CD4-positive, alpha-beta memory T cell (primary cell): ENCODE measurements around the gene TPGS2. TPM values are rescaled to one million over a fixed set of nuclear protein-coding genes. Genes with fewer than 3 reads are reported as not detected.

ENCODE experiments used
- CTCF ChIA-PET: fragments of 350-600 bp; sonication (Branson Sonifier 250); formaldehyde crosslinking; loops from one replicate; lab custom pipeline; 2021; ENCODE audit warnings: inconsistent platforms; ENCODE audit not compliant: partially characterized antibody; lab: Charles Lee
- POLR2A ChIA-PET: fragments of 350-600 bp; sonication (Branson Sonifier 250); formaldehyde crosslinking; loops from one replicate; lab custom pipeline; 2021; ENCODE audit not compliant: partially characterized antibody; lab: Charles Lee
- DNase-seq, 5 donors: peaks; one replicate each; pipeline versions ENCODE4 v3.0.0 to v3.0.0-alpha.2; 2020 to 2022; ENCODE audit warnings: mixed read lengths in 1 of 5
- H3K27ac ChIP-seq: one replicate; pipeline ENCODE4 v1.7.0; 2013; ENCODE audit warnings: low read depth, low read length
- H3K27me3 ChIP-seq: 2 replicates; pipeline ENCODE4 v1.7.0; 2013; ENCODE audit warnings: mild to moderate bottlenecking, low read length, moderate library complexity; ENCODE audit not compliant: insufficient read depth
- H3K36me3 ChIP-seq: 2 replicates; pipeline ENCODE4 v1.7.0; 2013; ENCODE audit warnings: mild to moderate bottlenecking, low read length, moderate library complexity; ENCODE audit not compliant: insufficient read depth
- H3K4me1 ChIP-seq: 2 replicates; pipeline ENCODE4 v1.7.0; 2013; ENCODE audit warnings: mild to moderate bottlenecking, low read length, moderate library complexity; ENCODE audit not compliant: insufficient read depth
- H3K4me3 ChIP-seq, 2 donors: one replicate each; pipeline ENCODE4 v1.7.0; 2013; ENCODE audit warnings: low read length in 2 of 2, mild to moderate bottlenecking in 1 of 2
- H3K9me3 ChIP-seq, 2 donors: one replicate each; pipeline ENCODE4 v1.7.0; 2013; ENCODE audit warnings: low read length in 2 of 2, control low read depth in 1 of 2; ENCODE audit not compliant: control insufficient read depth in 1 of 2
- H3K27ac Mint-ChIP-seq, 7 donors: one replicate each; pipeline ENCODE4 v1.8.0; 2020 to 2021; ENCODE audit warnings: mixed read lengths in 7 of 7, mild to moderate bottlenecking in 6 of 7, inconsistent platforms in 3 of 7, moderate library complexity in 3 of 7
- H3K27me3 Mint-ChIP-seq, 2 donors: one replicate each; pipeline ENCODE4 v1.8.0; 2020 to 2021; ENCODE audit warnings: mixed read lengths in 2 of 2
- H3K36me3 Mint-ChIP-seq, 2 donors: one replicate each; pipeline ENCODE4 v1.8.0; 2020 to 2021; ENCODE audit warnings: mixed read lengths in 2 of 2, inconsistent platforms in 1 of 2, mild to moderate bottlenecking in 1 of 2
- H3K4me1 Mint-ChIP-seq, 4 donors: one replicate each; pipeline ENCODE4 v1.8.0; 2020 to 2021; ENCODE audit warnings: mixed read lengths in 4 of 4, mild to moderate bottlenecking in 1 of 4
- H3K4me3 Mint-ChIP-seq, 8 donors: one replicate each; pipeline ENCODE4 v1.8.0; 2020 to 2021; ENCODE audit warnings: mixed read lengths in 8 of 8, mild to moderate bottlenecking in 7 of 8, moderate library complexity in 6 of 8, inconsistent platforms in 3 of 8
- H3K9me3 Mint-ChIP-seq, 8 donors: one replicate each; pipeline ENCODE4 v1.8.0; 2020 to 2021; ENCODE audit warnings: mixed read lengths in 8 of 8, mild to moderate bottlenecking in 5 of 8, inconsistent platforms in 3 of 8, moderate library complexity in 1 of 8
- intact Hi-C: fragments of 100-400 bp; cut with micrococcal nuclease; formaldehyde crosslinking; loops from one replicate; pipeline ENCODE4 v1.15.1; 2023
- polyA plus RNA-seq, 2 donors: library from polyadenylated mRNA; unstranded; fragments of 300-500 nt; fragmentation: Illumina TruSeq; gene quantifications; one replicate each; pipeline ENCODE4 v1.2.3, GENCODE V29; 2021
- total RNA-seq, 2 experiments: library from RNA; stranded (reverse); gene quantifications; one replicate each; pipeline ENCODE4 v1.2.3, GENCODE V29; 2021

TPGS2 gene
- total and polyA plus RNA-seq, 4 experiments from 2014 or later = 51.6 to 75.3 (median 62.1) TPM

GRCh38 chr18:36761186-36761698, 67.6 kb downstream of the TPGS2 start:
- Histone ChIP-seq H3K4me1 (no peaks in the 10 kb centered on the region), H3K36me3 (no peaks in the 10 kb centered on the region), H3K4me3 (no peak overlapping the region), H3K9me3 (no peaks in the 10 kb centered on the region), H3K27ac (no peak overlapping the region), H3K27me3 (no peaks in the 10 kb centered on the region)
- CTCF ChIA-PET = no interaction called here
- Mint-ChIP-seq H3K9me3 (peaks cover 0 to 2% (median 0%) of the 10 kb centered on the region in 8 donors), H3K27me3 (peaks cover 2 to 11% of the 10 kb centered on the region in 2 donors), H3K36me3 (no peaks in the 10 kb centered on the region), H3K27ac (no peak overlapping the region), H3K4me3 (peak overlapping the region in 1 of 8 donors; percentile 4), H3K4me1 (no peaks in the 10 kb centered on the region)
- no peak for DNase-seq
- POLR2A ChIA-PET = no interaction called here
- intact Hi-C loops = no loop called here

- Mint-ChIP-seq H3K4me3 (no peak overlapping the region), H3K27ac (no peak overlapping the region), H3K27me3 (peaks cover 4 to 12% of the 10 kb centered on the region in 2 donors), H3K4me1 (no peaks in the 10 kb centered on the region), H3K36me3 (no peaks in the 10 kb centered on the region), H3K9me3 (peaks cover 0 to 2% (median 0%) of the 10 kb centered on the region in 8 donors)
- no peaks in the 10 kb centered on the region for H3K9me3 ChIP-seq
- H3K27ac ChIP-seq = no peak overlapping the region
- no peaks in the 10 kb centered on the region for H3K27me3 ChIP-seq
- CTCF ChIA-PET = no interaction called here
- no peak for DNase-seq
- H3K4me1 ChIP-seq = no peaks in the 10 kb centered on the region
- H3K36me3 ChIP-seq = no peaks in the 10 kb centered on the region
- H3K4me3 ChIP-seq = no peak overlapping the region
- intact Hi-C loops = no loop called here
- POLR2A ChIA-PET = no interaction called here
Measured at GRCh38 chr18:36760598-36760997, 68.2 kb downstream of the TPGS2 start.

GRCh38 chr18:36759167-36759776, 69.5 kb downstream of the TPGS2 start:
- no peak for DNase-seq
- Mint-ChIP-seq H3K36me3 (no peaks in the 10 kb centered on the region), H3K27me3 (peaks cover 4 to 15% of the 10 kb centered on the region in 2 donors), H3K4me3 (no peak overlapping the region), H3K27ac (no peak overlapping the region), H3K4me1 (no peaks in the 10 kb centered on the region), H3K9me3 (peaks cover 0 to 2% (median 0%) of the 10 kb centered on the region in 8 donors)
- Histone ChIP-seq H3K27me3 (no peaks in the 10 kb centered on the region), H3K36me3 (no peaks in the 10 kb centered on the region), H3K27ac (no peak overlapping the region), H3K4me3 (no peak overlapping the region), H3K9me3 (no peaks in the 10 kb centered on the region), H3K4me1 (no peaks in the 10 kb centered on the region)
- ChIA-PET POLR2A (no interaction called here), CTCF (no interaction called here)
- intact Hi-C loops = no loop called here

- intact Hi-C loops = no loop called here
- no peak for DNase-seq
- H3K4me1 Mint-ChIP-seq = no peaks in the 10 kb centered on the region
- Histone ChIP-seq H3K27me3 (no peaks in the 10 kb centered on the region), H3K27ac (no peak overlapping the region), H3K4me3 (no peak overlapping the region), H3K9me3 (no peaks in the 10 kb centered on the region), H3K36me3 (no peaks in the 10 kb centered on the region), H3K4me1 (no peaks in the 10 kb centered on the region)
- POLR2A ChIA-PET = no interaction called here
- H3K27ac Mint-ChIP-seq = no peak overlapping the region
- peaks cover 0 to 2% (median 0%) of the 10 kb centered on the region in 8 donors for H3K9me3 Mint-ChIP-seq
- H3K4me3 Mint-ChIP-seq = no peak overlapping the region
- no peaks in the 10 kb centered on the region for H3K36me3 Mint-ChIP-seq
- peaks cover 4 to 15% of the 10 kb centered on the region in 2 donors for H3K27me3 Mint-ChIP-seq
- CTCF ChIA-PET = no interaction called here
Measured at GRCh38 chr18:36758623-36759022, 70.2 kb downstream of the TPGS2 start.

- peaks cover 0 to 2% (median 0%) of the 10 kb centered on the region in 8 donors for H3K9me3 Mint-ChIP-seq
- no peak overlapping the region for H3K27ac ChIP-seq
- no peak for DNase-seq
- no peaks in the 10 kb centered on the region for H3K27me3 ChIP-seq
- no peaks in the 10 kb centered on the region for H3K36me3 ChIP-seq
- H3K27me3 Mint-ChIP-seq = peaks cover 4 to 15% of the 10 kb centered on the region in 2 donors
- H3K36me3 Mint-ChIP-seq = no peaks in the 10 kb centered on the region
- no peak overlapping the region for H3K27ac Mint-ChIP-seq
- H3K4me1 Mint-ChIP-seq = no peaks in the 10 kb centered on the region
- no peaks in the 10 kb centered on the region for H3K9me3 ChIP-seq
- intact Hi-C loops = no loop called here
- H3K4me3 ChIP-seq = no peak overlapping the region
- ChIA-PET POLR2A (no interaction called here), CTCF (no interaction called here)
- no peak overlapping the region for H3K4me3 Mint-ChIP-seq
- H3K4me1 ChIP-seq = no peaks in the 10 kb centered on the region
Measured at GRCh38 chr18:36757991-36758390, 70.8 kb downstream of the TPGS2 start.

GRCh38 chr18:36757081-36757480, 71.7 kb downstream of the TPGS2 start:
- H3K27ac ChIP-seq = no peak overlapping the region
- H3K36me3 Mint-ChIP-seq = no peaks in the 10 kb centered on the region
- no peaks in the 10 kb centered on the region for H3K9me3 ChIP-seq
- H3K4me3 ChIP-seq = no peak overlapping the region
- H3K27ac Mint-ChIP-seq = no peak overlapping the region
- intact Hi-C loops = no loop called here
- no peaks in the 10 kb centered on the region for H3K4me1 ChIP-seq
- no peaks in the 10 kb centered on the region for H3K27me3 ChIP-seq
- peaks cover 0 to 2% (median 0%) of the 10 kb centered on the region in 8 donors for H3K9me3 Mint-ChIP-seq
- no peaks in the 10 kb centered on the region for H3K4me1 Mint-ChIP-seq
- CTCF ChIA-PET = no interaction called here
- H3K27me3 Mint-ChIP-seq = peaks cover 4 to 18% of the 10 kb centered on the region in 2 donors
- no peaks in the 10 kb centered on the region for H3K36me3 ChIP-seq
- no peak overlapping the region for H3K4me3 Mint-ChIP-seq
- POLR2A ChIA-PET = no interaction called here
- no peak for DNase-seq

GRCh38 chr18:36756242-36756641, 72.6 kb downstream of the TPGS2 start:
- Histone ChIP-seq H3K27ac (no peak overlapping the region), H3K4me1 (no peaks in the 10 kb centered on the region), H3K9me3 (no peaks in the 10 kb centered on the region), H3K27me3 (no peaks in the 10 kb centered on the region), H3K4me3 (no peak overlapping the region), H3K36me3 (no peaks in the 10 kb centered on the region)
- no peak for DNase-seq
- Mint-ChIP-seq H3K27me3 (peaks cover 5 to 17% of the 10 kb centered on the region in 2 donors), H3K4me1 (no peaks in the 10 kb centered on the region), H3K9me3 (no peaks in the 10 kb centered on the region), H3K36me3 (no peaks in the 10 kb centered on the region), H3K4me3 (no peak overlapping the region), H3K27ac (no peak overlapping the region)
- POLR2A ChIA-PET = no interaction called here
- CTCF ChIA-PET = no interaction called here
- intact Hi-C loops = no loop called here
